ENCODE results near the gene LDLRAD4.

LDLRAD4 gene

DNA sequence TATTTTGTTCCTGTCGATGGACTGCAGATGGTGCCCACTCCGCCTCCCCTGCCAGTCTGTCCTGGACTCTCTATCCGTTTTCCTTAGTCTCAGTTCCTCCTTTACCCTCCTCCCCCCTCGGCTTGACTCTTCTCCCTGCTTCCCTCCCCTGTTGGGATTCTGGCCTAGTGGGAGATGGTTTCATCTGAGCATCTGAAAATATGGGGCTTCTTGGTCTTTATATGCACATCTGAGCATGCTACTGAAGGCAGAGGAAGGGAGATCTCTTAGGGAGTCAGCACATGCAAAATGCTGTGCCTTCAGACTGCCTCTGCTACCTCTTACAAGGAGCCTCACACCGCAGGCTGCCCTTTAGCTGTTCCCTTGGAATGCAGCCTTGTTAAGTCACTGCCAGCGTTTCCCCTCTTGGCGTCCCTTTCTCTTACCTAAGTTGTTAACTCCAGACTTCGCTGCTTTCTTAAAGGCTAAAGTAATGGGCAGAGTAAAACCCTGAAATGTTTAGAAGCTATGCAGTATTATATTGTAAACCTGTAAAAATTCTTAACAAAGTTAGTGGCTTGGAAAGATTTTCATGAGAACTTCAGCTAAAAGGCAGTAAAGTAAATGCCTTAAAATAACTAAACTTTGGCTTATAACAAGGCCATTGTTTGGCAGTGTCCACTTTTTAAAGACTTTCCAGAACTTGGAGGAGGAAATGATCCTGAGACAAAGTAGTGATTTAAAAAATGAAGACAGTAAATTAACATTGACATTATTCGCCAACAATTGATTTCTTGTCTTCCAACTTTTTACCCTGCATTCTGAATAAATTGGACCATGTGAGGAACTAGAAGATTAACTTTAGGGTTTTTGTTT is 49.8 kb downstream of the LDLRAD4 start:
- no peak for DNase-seq

- DNase-seq = no peak
These were observed 50.4 kb downstream of the LDLRAD4 start for GRCh38 chr18:13269013-13269280.

GRCh38 chr18:13269521-13270011 is 51.0 kb downstream of the LDLRAD4 start:
- DNase-seq = no peak

DNA sequence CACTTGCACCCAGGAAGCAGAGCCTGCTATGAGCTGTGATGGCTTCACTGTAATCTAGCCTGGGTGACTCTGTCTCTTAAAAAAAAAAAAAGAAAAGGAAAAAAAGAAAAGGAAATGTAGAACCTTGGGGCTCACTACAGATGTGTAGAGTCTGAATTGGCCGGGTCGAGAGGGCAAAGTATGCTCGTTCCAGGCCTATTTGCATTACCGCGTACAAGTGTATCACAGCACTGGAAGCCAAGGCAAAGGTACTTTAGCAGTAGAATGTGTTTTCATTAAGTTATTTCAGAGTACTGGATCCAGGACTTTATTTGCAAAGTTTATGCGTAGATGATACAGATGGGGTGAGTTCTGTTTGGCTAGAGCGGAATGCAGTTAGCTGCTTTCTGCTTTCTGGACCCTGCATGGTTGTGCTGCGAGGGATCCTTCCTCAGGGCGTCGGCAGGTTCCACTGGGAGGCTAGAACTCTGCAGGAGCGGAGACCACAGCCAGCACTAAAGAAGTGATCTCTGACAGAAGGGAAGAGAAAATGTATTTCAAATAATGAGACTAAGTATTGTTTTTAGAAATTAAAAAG is 51.8 kb downstream of the LDLRAD4 start:
- DNase-seq = no peak

DNA sequence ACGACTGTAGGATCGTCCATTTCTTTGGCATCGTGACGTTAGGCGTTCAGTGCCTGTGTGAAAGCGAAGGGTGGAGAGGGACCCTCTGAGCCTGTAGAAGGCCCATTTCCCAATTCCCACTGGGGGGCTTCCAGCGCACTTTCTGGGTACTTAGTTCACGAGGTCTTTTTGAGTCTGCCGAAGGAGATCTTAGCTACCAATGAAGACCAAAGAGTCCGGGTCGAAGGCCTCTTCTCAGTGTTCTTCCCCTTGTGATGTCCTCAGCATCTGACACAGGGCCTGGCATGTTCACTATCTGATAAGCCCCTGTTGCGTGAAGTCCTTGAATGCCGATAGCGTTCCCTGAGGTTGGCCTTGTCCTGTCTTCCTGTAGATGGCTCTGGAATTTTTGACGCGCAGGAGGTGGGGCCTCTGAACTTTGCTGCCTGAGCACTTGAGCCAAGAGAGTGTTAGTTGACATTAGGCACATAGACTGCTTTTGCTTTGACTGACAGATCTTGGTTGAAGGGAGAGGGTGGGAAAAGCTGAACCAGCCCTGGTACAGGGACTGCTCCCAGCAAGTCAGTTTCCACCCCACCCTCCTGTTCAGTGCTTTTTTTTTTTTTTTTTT is 52.8 kb downstream of the LDLRAD4 start:
- no peak for DNase-seq

DNA sequence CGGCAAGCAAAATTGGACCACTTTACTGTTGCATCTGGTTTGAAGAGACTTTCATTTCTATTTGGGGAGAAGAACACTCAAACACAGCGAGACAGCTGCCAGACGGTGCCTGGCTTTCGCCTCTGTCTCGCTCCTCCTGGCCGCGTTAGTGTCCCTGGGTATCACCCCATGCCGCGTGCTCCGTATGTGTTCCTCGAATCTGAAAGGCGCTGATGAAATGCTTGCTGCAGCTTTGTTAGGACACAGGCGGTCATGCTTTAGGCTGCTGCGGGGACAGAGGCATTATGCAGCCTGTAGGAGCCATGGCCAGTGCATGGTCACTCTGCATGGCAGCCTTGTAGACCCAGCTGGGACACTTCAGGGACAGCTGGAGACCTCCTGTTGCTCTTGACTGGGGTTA is 53.9 kb downstream of the LDLRAD4 start:
- DNase-seq = no peak

DNA sequence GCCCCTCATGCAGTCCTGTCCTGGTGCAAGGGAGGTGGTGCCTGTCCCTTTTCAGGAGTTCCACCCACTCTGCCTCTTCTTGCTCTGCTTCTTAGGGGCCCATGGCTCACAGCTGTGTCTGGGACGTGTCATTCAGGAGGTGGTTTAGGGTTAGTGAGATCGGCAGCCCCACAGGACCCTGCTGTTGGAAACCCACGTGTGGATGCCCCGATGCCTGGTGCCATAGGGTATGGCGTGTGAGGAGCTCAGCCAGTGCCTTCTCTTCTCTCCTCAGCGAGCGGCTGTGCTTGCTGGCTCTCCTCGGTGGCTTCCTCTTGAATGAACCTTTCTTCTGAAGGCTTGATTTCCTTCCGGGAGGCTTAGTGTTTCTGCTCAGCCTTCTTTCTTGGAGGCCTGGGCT is 55.2 kb downstream of the LDLRAD4 start:
- no peak for DNase-seq

GRCh38 chr18:13275075-13275474 is 56.5 kb downstream of the LDLRAD4 start:
- no peak for DNase-seq

DNA sequence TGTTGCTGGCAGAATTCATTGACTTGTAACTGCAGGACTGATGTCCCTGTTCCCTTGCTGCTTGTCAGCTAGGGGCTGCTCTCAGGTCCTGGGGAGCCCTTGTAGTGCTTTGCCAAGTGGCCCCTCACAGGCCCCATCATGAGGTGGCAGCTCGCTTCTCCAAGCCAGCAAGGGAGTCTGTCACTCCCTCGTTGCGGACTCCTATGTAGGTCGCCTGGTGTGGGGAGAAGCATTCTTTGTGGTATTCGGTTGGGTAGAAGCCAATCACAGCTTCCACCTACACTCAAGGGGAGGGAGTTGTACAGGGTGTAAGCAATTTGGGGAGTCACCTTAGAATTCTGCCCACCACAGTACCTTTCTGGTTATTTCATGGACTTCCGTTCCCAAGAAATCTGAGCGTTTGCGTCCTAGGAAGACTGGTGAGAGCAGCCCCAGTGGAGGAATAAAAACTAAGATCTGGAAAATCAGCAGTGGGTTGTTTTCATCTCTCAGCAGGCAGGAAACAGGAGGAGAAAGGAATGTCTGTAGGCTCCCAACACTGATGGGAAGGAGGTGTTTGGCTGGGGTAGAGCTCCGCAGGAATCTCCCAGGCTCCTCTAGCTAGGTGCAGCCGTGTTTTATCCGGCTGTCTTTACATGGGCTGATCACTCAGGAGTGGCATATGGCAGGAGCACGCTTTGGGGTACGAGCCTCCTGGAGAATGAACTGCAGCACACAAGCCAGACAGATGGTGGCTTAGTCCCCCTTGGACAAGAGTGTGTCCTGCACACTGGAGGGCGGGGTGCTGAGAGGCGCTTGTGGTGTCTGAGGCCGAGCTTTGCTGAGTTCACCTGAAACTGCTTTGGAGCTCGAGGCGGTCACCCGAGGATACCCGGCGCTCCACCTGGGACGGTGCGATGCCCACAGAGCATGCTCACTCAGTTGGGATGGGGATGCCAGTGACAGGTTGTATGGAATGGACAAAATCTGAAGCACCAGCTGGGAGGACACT is 58.3 kb downstream of the LDLRAD4 start:
- DNase-seq = no peak

- DNase-seq = no peak
These were observed 59.6 kb downstream of the LDLRAD4 start for GRCh38 chr18:13278062-13278630.

- DNase-seq = no peak
These were observed 60.9 kb downstream of the LDLRAD4 start for GRCh38 chr18:13279181-13280069.

- DNase-seq = no peak
These were observed 61.7 kb downstream of the LDLRAD4 start for GRCh38 chr18:13280070-13280795.

DNA sequence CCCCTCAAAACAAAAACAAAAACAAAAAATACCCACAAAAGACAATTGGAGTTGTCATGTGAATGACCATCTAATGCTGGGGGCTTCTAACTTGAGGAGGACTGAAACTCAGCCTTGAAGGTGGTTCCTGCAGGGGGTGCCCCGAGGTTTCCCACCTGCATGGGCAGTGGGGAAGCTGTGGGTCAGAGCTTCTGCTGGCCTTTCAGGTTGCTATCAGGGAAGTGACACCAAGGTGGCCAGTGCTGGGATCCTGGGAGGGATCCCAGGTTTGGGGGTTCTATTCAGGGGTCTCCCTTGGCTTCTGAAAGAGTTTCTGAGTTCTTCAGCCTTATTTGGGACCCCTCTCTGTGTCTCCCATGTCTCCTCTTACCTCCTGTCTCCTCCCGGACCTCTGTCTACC is 62.8 kb downstream of the LDLRAD4 start:
- no peak for DNase-seq

DNA sequence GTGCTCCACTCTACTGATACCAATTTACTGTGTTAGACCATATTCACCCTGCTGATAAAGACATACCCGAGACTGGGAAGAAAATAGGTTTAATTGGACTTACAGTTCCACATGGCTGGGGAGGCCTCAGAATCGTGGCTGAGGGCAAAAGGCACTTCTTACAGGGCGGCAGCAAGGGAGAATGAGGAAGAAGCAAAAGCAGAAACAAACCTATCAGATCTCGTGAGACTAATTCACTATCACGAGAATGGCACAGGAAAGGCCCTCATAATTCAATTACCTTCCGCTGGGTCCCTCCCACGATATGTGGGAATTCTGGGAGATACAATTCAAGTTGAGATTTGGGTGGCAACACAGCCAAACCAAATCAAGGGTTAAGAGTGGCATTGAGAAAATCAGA is 65.2 kb downstream of the LDLRAD4 start:
- DNase-seq = no peak

DNA sequence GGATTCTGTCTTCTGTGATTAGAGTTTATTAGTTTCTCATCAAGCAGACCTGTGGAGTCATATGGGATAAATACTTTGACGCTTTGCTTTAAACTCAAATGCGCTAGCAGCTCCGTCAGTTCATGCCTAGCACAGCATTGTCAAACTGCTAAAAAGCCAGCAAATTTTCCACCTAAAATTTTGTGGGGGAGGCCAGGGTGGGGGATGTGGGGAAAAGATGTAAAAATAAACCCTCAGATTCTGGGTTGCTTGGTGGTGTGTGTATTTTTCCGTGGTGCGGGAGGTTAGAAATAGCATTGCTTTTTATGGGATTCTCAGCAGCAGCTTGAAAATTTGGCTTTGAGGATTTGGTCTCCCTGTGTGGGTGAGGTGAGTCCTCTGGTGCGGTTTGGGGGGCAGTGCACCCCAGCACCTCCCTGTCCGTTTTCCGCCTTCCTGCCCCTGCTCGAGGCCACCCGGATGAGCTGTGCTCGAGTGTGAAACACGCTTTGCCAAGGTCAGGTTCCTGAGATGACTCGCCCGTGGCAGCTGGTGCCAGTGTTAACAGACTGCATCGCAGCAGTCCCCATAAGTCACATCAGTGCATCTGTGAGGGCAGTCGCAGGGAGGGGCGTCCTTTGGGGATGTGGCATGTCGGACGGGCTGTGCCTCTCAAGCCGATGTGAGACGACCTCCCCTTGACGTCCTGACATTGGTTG is 65.9 kb downstream of the LDLRAD4 start:
- no peak for DNase-seq

- no peak for DNase-seq
These were observed 67.3 kb downstream of the LDLRAD4 start for GRCh38 chr18:13285874-13286273.

DNA sequence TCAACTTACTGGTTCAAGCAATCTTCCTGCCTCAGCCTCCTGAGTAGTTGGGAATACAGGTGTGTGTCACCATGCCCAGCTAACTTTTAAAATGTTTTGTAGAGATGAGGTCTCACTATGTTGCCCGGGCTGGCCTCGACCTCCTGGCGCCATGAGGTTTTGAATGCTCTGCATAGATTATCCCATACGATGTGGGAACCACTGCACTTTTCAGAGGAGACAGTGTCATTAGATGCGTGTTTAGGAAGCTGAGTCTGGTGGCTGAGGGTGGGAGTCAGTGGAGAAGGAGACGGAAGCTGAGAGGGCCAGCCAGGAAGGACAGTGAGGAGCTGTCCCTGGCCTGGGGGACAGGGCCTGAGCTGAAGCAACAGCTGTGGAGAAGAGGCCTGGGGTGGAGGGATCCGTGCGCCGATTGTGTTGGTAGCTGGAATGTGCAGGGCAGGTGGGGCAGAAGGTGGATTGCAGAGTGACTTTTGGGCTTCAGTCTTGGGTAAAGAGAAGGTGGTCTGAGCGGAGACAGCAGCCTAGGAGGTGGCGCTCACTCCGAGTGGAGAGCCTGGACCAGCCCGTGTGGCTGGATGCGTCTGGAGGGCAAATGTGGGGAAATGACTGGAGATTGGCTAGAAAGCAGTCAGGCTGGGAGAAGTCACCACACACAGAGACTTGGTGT is 68.0 kb downstream of the LDLRAD4 start:
- DNase-seq = no peak

- DNase-seq = no peak
These were observed 68.8 kb downstream of the LDLRAD4 start for GRCh38 chr18:13287372-13287771.

DNA sequence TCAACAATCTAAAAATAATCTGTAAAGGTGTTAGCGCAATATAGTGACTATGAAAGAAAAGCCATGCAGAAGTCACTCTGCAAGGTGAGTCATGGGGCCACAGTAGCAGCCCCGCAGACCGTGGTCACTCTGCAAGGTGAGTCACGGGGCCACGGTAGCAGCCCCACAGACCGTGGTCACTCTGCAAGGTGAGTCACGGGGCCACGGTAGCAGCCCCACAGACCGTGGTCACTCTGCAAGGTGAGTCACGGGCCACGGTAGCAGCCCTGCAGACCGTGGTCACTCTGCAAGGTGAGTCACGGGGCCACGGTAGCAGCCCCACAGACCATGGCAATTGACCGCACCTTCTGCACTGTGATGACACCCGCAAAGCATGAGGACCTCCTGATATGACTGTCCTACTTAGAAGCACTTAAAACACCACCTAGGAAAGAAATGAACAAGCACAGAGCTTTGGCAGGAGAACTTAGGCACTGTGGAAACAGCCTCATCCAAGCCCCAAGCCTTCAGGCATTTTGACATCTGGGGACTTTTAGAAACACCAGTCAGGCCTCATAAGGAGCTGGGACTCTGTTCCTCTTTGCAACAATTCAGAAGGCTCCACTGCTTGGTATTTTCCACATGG is 70.1 kb downstream of the LDLRAD4 start:
- no peak for DNase-seq
